Measurements from ENCODE around the gene JAML. TPM values are rescaled to one million over a fixed set of nuclear protein-coding genes. Genes with fewer than 3 reads are reported as not detected.
A peak's percentile ranks its signal among the peaks of the same experiment; 100 is the strongest.

Gene JAML
- total and polyA plus RNA-seq, 2 of the 8 experiments (the other 6 are each of a cell fraction or from before 2014, with no cell fraction given): 0.12 to 0.58 TPM

DNA sequence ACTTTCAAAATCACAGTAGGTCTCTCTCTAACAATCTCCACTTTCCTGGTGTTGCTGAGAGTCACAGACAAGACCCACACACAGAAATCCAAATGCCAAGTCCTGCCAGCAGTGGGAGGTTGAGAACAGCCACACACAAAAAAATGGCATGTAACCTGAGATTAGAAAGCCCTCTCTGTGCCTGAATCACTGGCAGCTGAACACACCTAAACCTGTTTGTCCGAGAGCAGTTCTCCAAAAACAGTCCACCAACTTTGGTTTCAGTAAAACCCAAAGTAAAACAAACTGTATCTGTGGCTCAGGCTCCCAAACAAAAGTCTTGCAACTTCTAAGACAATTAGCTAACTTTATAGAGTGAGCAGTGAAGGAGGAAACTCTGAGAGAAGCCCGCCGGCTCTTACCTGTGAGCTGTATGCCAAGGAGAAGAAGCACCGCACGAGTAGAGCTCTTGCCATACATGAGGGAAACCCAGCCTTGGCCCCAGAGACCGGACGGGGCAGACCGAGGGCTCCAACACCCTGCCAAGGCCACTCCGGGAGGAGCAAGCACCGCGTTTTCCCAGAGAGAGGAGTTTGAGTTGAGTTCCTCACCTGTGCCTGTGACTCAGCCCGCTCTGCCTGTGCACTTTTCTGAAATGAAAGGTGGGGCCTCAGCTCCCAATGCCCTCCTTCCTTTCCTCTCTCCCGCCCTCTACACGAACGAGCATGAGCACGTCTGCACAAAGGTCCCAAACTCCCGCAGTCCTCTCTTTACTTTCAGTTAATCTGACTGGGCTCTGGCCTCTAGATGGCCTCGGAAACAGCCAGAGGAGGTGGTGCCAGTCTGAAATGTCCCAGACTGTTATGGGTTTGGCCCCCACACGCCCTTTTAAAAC lies 39.1 kb upstream of the JAML start, which contains the start of gene MPZL2:
Gene MPZL2, minus strand, starts transcription at position 603 of the 874 bp plus-strand sequence. Its CDS starts 144 bp downstream, at position 459.
- Histone ChIP-seq H2AFZ (ENCODE audit: low read length) (peak within 1 kb of the TSS; percentile 86), H2BK120ac (replicated peaks; ENCODE audit: low read depth, low read length) (no peak within 1 kb of the TSS), H3K36me3 (ENCODE audit: control insufficient read depth in 2 of 4, insufficient read depth in 4 of 4, low read length in 3 of 4) (no peaks in the 10 kb centered on the region), H3K79me1 (ENCODE audit: low read depth, low read length) (no peaks in the 10 kb centered on the region), H3K9ac (replicated peaks in 1 of 4; ENCODE audit: extremely low read depth in 1 of 4, low read depth in 3 of 4, low read length in 3 of 4) (peak within 1 kb of the TSS; percentile 14 to 57 (median 28); a peak in 5 of 7 replicates), H4K20me1 (replicated peaks in 1 of 2; ENCODE audit: control insufficient read depth in 1 of 2, insufficient read depth in 2 of 2, low read length in 2 of 2) (no peaks in the 10 kb centered on the region), H3K18ac (ENCODE audit: extremely low read depth, low read length) (peak within 1 kb of the TSS; percentile 79), H2AK5ac (ENCODE audit: low read depth, low read length) (no peak within 1 kb of the TSS), H3K23ac (ENCODE audit: insufficient read length) (no peak within 1 kb of the TSS), H3K14ac (ENCODE audit: insufficient read length) (no peak within 1 kb of the TSS), H2BK20ac (ENCODE audit: low read length) (peak within 1 kb of the TSS; percentile 66; the same call in 1 of the 2 replicates), H2BK5ac (ENCODE audit: low read depth, low read length) (no peak within 1 kb of the TSS), H3K9me3 (ENCODE audit: insufficient read depth in 2 of 2, low read depth in 1 of 2, low read length in 1 of 2) (no peaks in the 10 kb centered on the region), H2BK12ac (ENCODE audit: low read depth, low read length) (peak within 1 kb of the TSS; percentile 30), H4K8ac (ENCODE audit: extremely low read depth, insufficient read depth, low read length) (no peak within 1 kb of the TSS), H3K4me1 (replicated peaks in 1 of 4; ENCODE audit: control insufficient read depth in 3 of 4, insufficient read depth in 4 of 4, low read length in 3 of 4) (peaks cover 3 to 11% (median 4%) of the 10 kb centered on the region in 4 experiments; a peak in 4 of 7 replicates), H3K4me3 (ENCODE audit: extremely low read depth in 1 of 4, insufficient read depth in 2 of 4, low read depth in 3 of 4, low read length in 4 of 4) (peak within 1 kb of the TSS; percentile 28 to 59 (median 38); a peak in 7 of 8 replicates), H3K4ac (replicated peaks; ENCODE audit: insufficient read length, low read depth, low read length) (peak within 1 kb of the TSS; percentile 69), H3K4me2 (ENCODE audit: insufficient read depth in 1 of 2, low read depth in 2 of 2, low read length in 2 of 2) (peak within 1 kb of the TSS; percentile 75 to 95), H3K56ac (replicated peaks; ENCODE audit: insufficient read length, low read depth, low read length) (no peak within 1 kb of the TSS), H3K23me2 (ENCODE audit: low read depth, low read length) (peaks cover 5% of the 10 kb centered on the region; the same call in 1 of the 2 replicates), H4K5ac (ENCODE audit: insufficient read length, low read depth, low read length) (no peak within 1 kb of the TSS), H2BK15ac (ENCODE audit: low read length) (0 out of 2 replicates have a peak within 1 kb of the TSS, but pooled peaks have one; percentile 53), H3K27ac (ENCODE audit: low read depth, low read length) (no peak within 1 kb of the TSS; the same call in 1 of the 2 replicates), H4K91ac (replicated peaks; ENCODE audit: insufficient read length, low read length) (peak within 1 kb of the TSS; percentile 23), H3K27me3 (replicated peaks in 1 of 4; ENCODE audit: control insufficient read depth in 3 of 4, extremely low read depth in 1 of 4, insufficient read depth in 3 of 4, low read length in 3 of 4) (peaks cover 1 to 42% (median 30%) of the 10 kb centered on the region in 4 experiments), H3K79me2 (ENCODE audit: control insufficient read depth in 1 of 2, insufficient read depth in 2 of 2, low read length in 2 of 2) (no peaks in the 10 kb centered on the region)
- ChIA-PET POLR2A (ENCODE audit: partially characterized antibody) (interaction anchor here (0.7 to 1.5 kb wide), 6 partner anchors 11 to 126 kb away, joined by 3 to 6 read pairs (median 4); partner anchors contain the start of gene MPZL3), CTCF (ENCODE audit: partially characterized antibody) (interaction anchor here (0.6 to 2.6 kb wide), 17 partner anchors 10 to 420 kb away, joined by 3 to 15 read pairs (median 6); partner anchors contain the start of gene JAML)
- DNase-seq (ENCODE audit: low read depth in 1 of 2, low spot score in 2 of 2) (peak in 1 of 2 experiments; percentile 70), FAIRE-seq (peak; percentile 39)
- WGBS, 2 experiments (ENCODE audit: extremely low coverage in 1 of 2, insufficient coverage in 1 of 2, insufficient read length in 1 of 2, insufficient replicate concordance in 2 of 2, low coverage in 1 of 2, low lambda C conversion rate in 2 of 2, missing lambda C conversion rate in 1 of 2): 10% methylated on average over 19 of the region's 19 CpGs; no CpG with 5 or more reads in 1 of the 2 experiments
- TF ChIP-seq CHD2 (IDR thresholded peaks at IDR 0.05; ENCODE audit: low read length): no peak

All from H1 (cell line).